Retinal pigment epithelial cell (primary cell): ENCODE measurements around the gene KCTD3.

Experiments
- DNase-seq: peaks from one replicate; pipeline ENCODE4 v3.0.0-alpha.2; 2010; ENCODE audit warnings: low read depth
- H3K4me3 ChIP-seq: 2 replicates; pipeline ENCODE4 v1.5.1; 2011; ENCODE audit warnings: mild to moderate bottlenecking, low read length, control low read depth, moderate library complexity
- TF ChIP-seq, protein P1 (sequence below): conservative IDR thresholded peaks from 2 replicates; pipeline ENCODE4 v1.5.1; 2011; ENCODE audit warnings: low read depth, low read length, control low read depth, inconsistent platforms

KCTD3 gene

DNA sequence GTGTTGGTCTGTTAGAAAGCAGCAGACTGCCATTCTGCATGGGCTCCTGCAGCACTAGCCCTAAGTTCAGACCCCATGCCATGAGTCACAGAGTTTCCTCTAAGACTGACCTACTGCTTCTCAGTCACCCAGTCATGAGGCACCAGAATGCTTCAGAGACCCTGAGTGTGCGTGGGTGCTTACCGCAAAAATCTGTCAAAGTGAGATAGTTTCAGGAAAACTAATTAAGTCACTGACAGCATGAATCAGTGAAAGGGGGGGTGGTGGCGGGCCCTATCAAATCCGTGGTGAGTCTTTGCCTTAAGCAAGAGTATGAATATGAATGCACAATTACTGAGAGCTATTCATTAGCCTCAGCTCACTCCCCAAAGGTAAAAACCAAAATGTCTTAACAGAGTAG is 98.1 kb downstream of the KCTD3 start:
- DNase-seq: peak; percentile 50

DNA sequence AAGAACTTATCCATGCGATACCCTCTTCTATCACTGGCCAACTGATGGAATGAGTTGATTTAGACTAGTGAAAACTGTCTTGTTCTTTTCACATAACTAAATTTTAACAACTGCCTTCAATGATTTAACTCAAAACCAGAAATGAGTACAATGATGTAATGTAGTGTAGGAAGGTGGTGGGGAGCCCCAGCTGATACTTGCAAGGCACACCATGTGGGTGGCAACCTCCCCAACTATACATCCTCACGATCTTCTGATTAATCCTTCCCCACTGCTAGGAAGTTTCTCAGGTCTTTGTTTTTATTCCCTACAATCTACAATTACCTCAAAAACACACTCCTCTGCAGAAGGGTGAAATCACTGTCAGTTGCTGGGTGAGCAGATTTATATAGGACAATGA is 100.7 kb downstream of the KCTD3 start:
- no peak for DNase-seq
- no peak overlapping the region for H3K4me3 ChIP-seq
- TF ChIP-seq, protein P1, sequence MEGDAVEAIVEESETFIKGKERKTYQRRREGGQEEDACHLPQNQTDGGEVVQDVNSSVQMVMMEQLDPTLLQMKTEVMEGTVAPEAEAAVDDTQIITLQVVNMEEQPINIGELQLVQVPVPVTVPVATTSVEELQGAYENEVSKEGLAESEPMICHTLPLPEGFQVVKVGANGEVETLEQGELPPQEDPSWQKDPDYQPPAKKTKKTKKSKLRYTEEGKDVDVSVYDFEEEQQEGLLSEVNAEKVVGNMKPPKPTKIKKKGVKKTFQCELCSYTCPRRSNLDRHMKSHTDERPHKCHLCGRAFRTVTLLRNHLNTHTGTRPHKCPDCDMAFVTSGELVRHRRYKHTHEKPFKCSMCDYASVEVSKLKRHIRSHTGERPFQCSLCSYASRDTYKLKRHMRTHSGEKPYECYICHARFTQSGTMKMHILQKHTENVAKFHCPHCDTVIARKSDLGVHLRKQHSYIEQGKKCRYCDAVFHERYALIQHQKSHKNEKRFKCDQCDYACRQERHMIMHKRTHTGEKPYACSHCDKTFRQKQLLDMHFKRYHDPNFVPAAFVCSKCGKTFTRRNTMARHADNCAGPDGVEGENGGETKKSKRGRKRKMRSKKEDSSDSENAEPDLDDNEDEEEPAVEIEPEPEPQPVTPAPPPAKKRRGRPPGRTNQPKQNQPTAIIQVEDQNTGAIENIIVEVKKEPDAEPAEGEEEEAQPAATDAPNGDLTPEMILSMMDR: no peak

More for the DNA sequence above, 98.1 kb downstream of the KCTD3 start:
- TF ChIP-seq, protein P1: no peak
- no peak overlapping the region for H3K4me3 ChIP-seq

- peak; percentile 66 for DNase-seq
- TF ChIP-seq, protein P1: no peak
- no peak overlapping the region for H3K4me3 ChIP-seq
Measured at GRCh38 chr1:215669806-215670491, 102.8 kb downstream of the KCTD3 start.
